Calu3 (cell line): ENCODE data around the gene MAPK4. TPM values are rescaled to one million over a fixed set of nuclear protein-coding genes. Genes with fewer than 3 reads are reported as not detected.

Experiments
- BruUV-seq: library from RNA; stranded (reverse); fragments of 400-500 nt; replicated peaks from 2 replicates; lab custom pipeline; 2021; lab: Mats Ljungman, UMichigan
- CTCF ChIA-PET: fragments of 300-600 bp; sonication (Branson Sonifier 250); formaldehyde crosslinking; loops from one replicate; lab custom pipeline; 2022; ENCODE audit warnings: antibody characterized with exemption; lab: Charles Lee
- DNase-seq: peaks from one replicate; pipeline ENCODE4 v3.0.0; 2022
- H3K27ac Mint-ChIP-seq: one replicate; pipeline ENCODE4 v1.8.0; 2022; ENCODE audit warnings: mixed read lengths; ENCODE audit not compliant: unreplicated experiment
- H3K27me3 Mint-ChIP-seq: one replicate; pipeline ENCODE4 v1.8.0; 2022; ENCODE audit warnings: mixed read lengths; ENCODE audit not compliant: unreplicated experiment
- H3K36me3 Mint-ChIP-seq: one replicate; pipeline ENCODE4 v1.8.0; 2022; ENCODE audit warnings: mild to moderate bottlenecking, moderate library complexity, mixed read lengths; ENCODE audit not compliant: insufficient read depth, unreplicated experiment
- H3K4me1 Mint-ChIP-seq: one replicate; pipeline ENCODE4 v1.8.0; 2022; ENCODE audit warnings: mild to moderate bottlenecking, low read depth, mixed read lengths; ENCODE audit not compliant: unreplicated experiment
- H3K4me3 Mint-ChIP-seq: one replicate; pipeline ENCODE4 v1.8.0; 2022; ENCODE audit warnings: mild to moderate bottlenecking, low read depth, moderate library complexity, mixed read lengths; ENCODE audit not compliant: unreplicated experiment
- H3K9me3 Mint-ChIP-seq: one replicate; pipeline ENCODE4 v1.8.0; 2022; ENCODE audit warnings: low read depth, mixed read lengths; ENCODE audit not compliant: unreplicated experiment
- CTCF ChIP-seq: fragments of 200-600 bp; IDR thresholded peaks from one replicate; pipeline ENCODE4 v1.8.0; 2022; ENCODE audit warnings: antibody characterized with exemption; ENCODE audit not compliant: unreplicated experiment
- intact Hi-C: fragments of 100-400 bp; cut with micrococcal nuclease; formaldehyde crosslinking; loops from one replicate; pipeline ENCODE4 v1.10.0; 2022; ENCODE audit not compliant: unreplicated experiment
- total RNA-seq: library from RNA; stranded (reverse); gene quantifications from 2 replicates; pipeline ENCODE4 v1.2.3, GENCODE V29; 2022

MAPK4 gene
- total RNA-seq, 1 experiment from 2014 or later: not detected

GRCh38 chr18:50624981-50625380, 65.1 kb downstream of the MAPK4 start:
- BruUV-seq: no TSS peak
- intact Hi-C loops: no loop called here
- no peaks in the 10 kb centered on the region for H3K4me1 Mint-ChIP-seq
- no peak for TF ChIP-seq CTCF
- H3K4me3 Mint-ChIP-seq: no peak overlapping the region
- H3K27me3 Mint-ChIP-seq: peaks cover 87% of the 10 kb centered on the region
- DNase-seq: no peak
- H3K27ac Mint-ChIP-seq: no peak overlapping the region
- no peaks in the 10 kb centered on the region for H3K9me3 Mint-ChIP-seq
- H3K36me3 Mint-ChIP-seq: no peaks in the 10 kb centered on the region
- CTCF ChIA-PET: no interaction called here

- Mint-ChIP-seq H3K27ac (no peak overlapping the region), H3K4me3 (no peak overlapping the region), H3K36me3 (no peaks in the 10 kb centered on the region), H3K9me3 (no peaks in the 10 kb centered on the region), H3K27me3 (peaks cover 89% of the 10 kb centered on the region), H3K4me1 (no peaks in the 10 kb centered on the region)
- intact Hi-C loops: no loop called here
- no peak for TF ChIP-seq CTCF
- no TSS peak for BruUV-seq
- CTCF ChIA-PET: no interaction called here
- no peak for DNase-seq
These were observed 66.4 kb downstream of the MAPK4 start for GRCh38 chr18:50626317-50626716.

- Mint-ChIP-seq H3K36me3 (no peaks in the 10 kb centered on the region), H3K4me3 (no peak overlapping the region), H3K27ac (no peak overlapping the region), H3K9me3 (no peaks in the 10 kb centered on the region), H3K4me1 (no peaks in the 10 kb centered on the region), H3K27me3 (peaks cover 89% of the 10 kb centered on the region)
- CTCF ChIA-PET: no interaction called here
- no peak for TF ChIP-seq CTCF
- intact Hi-C loops: no loop called here
- no peak for DNase-seq
- no TSS peak for BruUV-seq
These were observed 68.0 kb downstream of the MAPK4 start for GRCh38 chr18:50627594-50628532.

- no peak for DNase-seq
- H3K9me3 Mint-ChIP-seq: no peaks in the 10 kb centered on the region
- no peaks in the 10 kb centered on the region for H3K36me3 Mint-ChIP-seq
- H3K4me1 Mint-ChIP-seq: no peaks in the 10 kb centered on the region
- BruUV-seq: no TSS peak
- peaks cover 89% of the 10 kb centered on the region for H3K27me3 Mint-ChIP-seq
- no peak for TF ChIP-seq CTCF
- no peak overlapping the region for H3K27ac Mint-ChIP-seq
- CTCF ChIA-PET: no interaction called here
- H3K4me3 Mint-ChIP-seq: no peak overlapping the region
- intact Hi-C loops: no loop called here
These were observed 68.6 kb downstream of the MAPK4 start for GRCh38 chr18:50628533-50628905.
